Stomach (tissue), 4 donors: Measurements from ENCODE around the gene TSHZ2.

Experiments
- CTCF ChIP-seq, 7 experiments: fragments of 450-650 bp in 4 of 7; fragments of 200-600 bp in 3 of 7; sonication (generic) in 3 of 7; IDR thresholded peaks; one replicate each; pipeline ENCODE4 v1.5.1; 2016 to 2019; ENCODE audit warnings: antibody characterized with exemption in 7 of 7, control low read depth in 2 of 7, mild to moderate bottlenecking in 1 of 7
- EP300 ChIP-seq: sonication (generic); formaldehyde crosslinking; IDR thresholded peaks from one replicate; pipeline ENCODE4 v1.6.1; 2017; ENCODE audit warnings: antibody characterized with exemption
- POLR2A ChIP-seq, 4 donors: fragments of 450-650 bp; IDR thresholded peaks; one replicate each; pipeline ENCODE4 v1.6.1; 2016; ENCODE audit warnings: antibody characterized with exemption in 4 of 4, control low read depth in 2 of 4, mild to moderate bottlenecking in 1 of 4, moderate library complexity in 1 of 4
- POLR2AphosphoS5 ChIP-seq, 3 donors: sonication (generic); formaldehyde crosslinking; IDR thresholded peaks; one replicate each; pipeline ENCODE4 v1.6.1; 2016; ENCODE audit warnings: antibody characterized with exemption in 3 of 3

GRCh38 chr20:52945862-52946522 lies 26.2 kb upstream of the TSHZ2 start:
- no peak for TF ChIP-seq POLR2AphosphoS5 (IDR thresholded peaks at IDR 0.05)
- no peak for TF ChIP-seq CTCF (IDR thresholded peaks at IDR 0.05)
- no peak for TF ChIP-seq EP300
- TF ChIP-seq POLR2A (IDR thresholded peaks at IDR 0.05) = no peak
